ENCODE results near the gene RBBP7. TPM values are rescaled to one million over a fixed set of nuclear protein-coding genes. Genes with fewer than 3 reads are reported as not detected.

RBBP7 gene
- total RNA-seq, 1 donor from 2014 or later, result 325 TPM

GRCh38 chrX:16825264-16826035, 44.7 kb downstream of the RBBP7 start:
- H3K27ac Mint-ChIP-seq (ENCODE audit: unreplicated experiment), result no peak overlapping the region
- no peaks in the 10 kb centered on the region for H3K9me3 Mint-ChIP-seq
- peaks cover 5% of the 10 kb centered on the region for H3K4me1 Mint-ChIP-seq
- no peaks in the 10 kb centered on the region for H3K27me3 Mint-ChIP-seq (ENCODE audit: low read depth)
- H3K4me3 Mint-ChIP-seq, result no peak overlapping the region
- TF ChIP-seq, protein P1, sequence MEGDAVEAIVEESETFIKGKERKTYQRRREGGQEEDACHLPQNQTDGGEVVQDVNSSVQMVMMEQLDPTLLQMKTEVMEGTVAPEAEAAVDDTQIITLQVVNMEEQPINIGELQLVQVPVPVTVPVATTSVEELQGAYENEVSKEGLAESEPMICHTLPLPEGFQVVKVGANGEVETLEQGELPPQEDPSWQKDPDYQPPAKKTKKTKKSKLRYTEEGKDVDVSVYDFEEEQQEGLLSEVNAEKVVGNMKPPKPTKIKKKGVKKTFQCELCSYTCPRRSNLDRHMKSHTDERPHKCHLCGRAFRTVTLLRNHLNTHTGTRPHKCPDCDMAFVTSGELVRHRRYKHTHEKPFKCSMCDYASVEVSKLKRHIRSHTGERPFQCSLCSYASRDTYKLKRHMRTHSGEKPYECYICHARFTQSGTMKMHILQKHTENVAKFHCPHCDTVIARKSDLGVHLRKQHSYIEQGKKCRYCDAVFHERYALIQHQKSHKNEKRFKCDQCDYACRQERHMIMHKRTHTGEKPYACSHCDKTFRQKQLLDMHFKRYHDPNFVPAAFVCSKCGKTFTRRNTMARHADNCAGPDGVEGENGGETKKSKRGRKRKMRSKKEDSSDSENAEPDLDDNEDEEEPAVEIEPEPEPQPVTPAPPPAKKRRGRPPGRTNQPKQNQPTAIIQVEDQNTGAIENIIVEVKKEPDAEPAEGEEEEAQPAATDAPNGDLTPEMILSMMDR (conservative IDR thresholded peaks at IDR 0.05), result no peak
- peaks cover 7% of the 10 kb centered on the region for H3K36me3 Mint-ChIP-seq (ENCODE audit: low read depth)
- no peak for DNase-seq (ENCODE audit: low read depth, low spot score)

- Mint-ChIP-seq H3K4me1 (peaks cover 5% of the 10 kb centered on the region), H3K4me3 (no peak overlapping the region), H3K27me3 (ENCODE audit: low read depth) (no peaks in the 10 kb centered on the region), H3K9me3 (no peaks in the 10 kb centered on the region), H3K36me3 (ENCODE audit: low read depth) (peaks cover 7% of the 10 kb centered on the region), H3K27ac (ENCODE audit: unreplicated experiment) (peak overlapping the region; percentile 6)
- no peak for DNase-seq (ENCODE audit: low read depth, low spot score)
- TF ChIP-seq, protein P1 (conservative IDR thresholded peaks at IDR 0.05), result no peak
These were observed 47.4 kb downstream of the RBBP7 start for GRCh38 chrX:16822723-16823122.

- no peaks in the 10 kb centered on the region for H3K4me1 Mint-ChIP-seq
- H3K36me3 Mint-ChIP-seq (ENCODE audit: low read depth), result peaks cover 7% of the 10 kb centered on the region
- TF ChIP-seq, protein P1 (conservative IDR thresholded peaks at IDR 0.05), result no peak
- H3K27ac Mint-ChIP-seq (ENCODE audit: unreplicated experiment), result no peak overlapping the region
- H3K4me3 Mint-ChIP-seq, result no peak overlapping the region
- no peaks in the 10 kb centered on the region for H3K9me3 Mint-ChIP-seq
- H3K27me3 Mint-ChIP-seq (ENCODE audit: low read depth), result no peaks in the 10 kb centered on the region
- no peak for DNase-seq (ENCODE audit: low read depth, low spot score)
These were observed 50.5 kb downstream of the RBBP7 start for GRCh38 chrX:16819634-16820033.

DNA sequence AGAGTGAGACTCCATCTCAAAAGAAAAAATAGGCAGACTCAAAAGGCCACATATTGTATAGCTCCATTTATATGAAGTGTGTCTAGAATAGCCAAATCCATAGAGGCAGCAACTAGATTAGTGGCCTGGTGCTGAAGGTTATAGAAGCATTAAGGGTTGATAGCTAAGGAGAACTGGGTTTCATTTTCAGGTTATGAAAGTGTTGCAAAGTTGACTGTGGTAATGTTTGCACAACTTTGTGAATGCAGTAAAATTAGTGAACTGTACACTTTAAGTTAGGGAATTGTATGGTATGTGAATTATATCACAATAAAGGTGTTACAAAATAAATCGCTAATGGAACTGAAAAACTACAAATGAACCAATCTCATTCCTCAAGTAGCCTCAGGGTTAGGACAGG, 55.6 kb downstream of the RBBP7 start:
- Mint-ChIP-seq H3K9me3 (no peaks in the 10 kb centered on the region), H3K27me3 (ENCODE audit: low read depth) (no peaks in the 10 kb centered on the region)
- TF ChIP-seq, protein P1 (conservative IDR thresholded peaks at IDR 0.05), result no peak

DNA sequence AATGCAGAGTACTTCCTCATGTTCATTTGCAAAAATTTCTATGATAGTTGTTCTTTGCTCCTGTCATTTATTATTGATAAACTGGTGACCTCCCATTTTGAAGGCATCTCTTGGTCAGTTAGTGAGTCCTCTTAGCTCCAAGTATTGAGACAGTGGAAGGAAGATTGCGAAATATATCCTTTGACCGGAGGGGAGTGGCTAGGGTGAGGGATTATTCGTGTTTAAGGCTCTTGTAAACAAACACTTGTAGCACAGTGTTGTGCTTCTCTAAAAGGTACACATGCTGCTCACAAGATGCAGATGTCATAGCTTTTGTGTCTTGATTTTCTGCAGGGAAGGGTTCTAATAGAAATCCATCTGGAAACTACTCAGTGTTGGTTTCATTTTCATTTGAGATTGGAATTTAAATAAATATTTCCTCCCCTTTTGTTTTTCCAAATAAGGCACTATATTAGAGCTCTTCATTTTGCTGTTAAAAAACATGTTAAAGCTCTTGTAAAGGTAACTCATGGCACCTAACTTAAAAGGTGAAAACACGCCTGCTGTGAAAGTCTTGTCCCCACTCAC, 62.1 kb downstream of the RBBP7 start:
- TF ChIP-seq, protein P1 (conservative IDR thresholded peaks at IDR 0.05), result no peak
- no peak for DNase-seq (ENCODE audit: low read depth, low spot score)
- Mint-ChIP-seq H3K4me3 (no peak overlapping the region), H3K27ac (ENCODE audit: unreplicated experiment) (peak overlapping the region; percentile 86), H3K4me1 (peaks cover 11% of the 10 kb centered on the region), H3K9me3 (no peaks in the 10 kb centered on the region), H3K27me3 (ENCODE audit: low read depth) (no peaks in the 10 kb centered on the region), H3K36me3 (ENCODE audit: low read depth) (peaks cover 5% of the 10 kb centered on the region)

More for the DNA sequence above, 55.6 kb downstream of the RBBP7 start:
- no peak for DNase-seq (ENCODE audit: low read depth, low spot score)
- H3K36me3 Mint-ChIP-seq (ENCODE audit: low read depth), result peaks cover 3% of the 10 kb centered on the region
- H3K27ac Mint-ChIP-seq (ENCODE audit: unreplicated experiment), result no peak overlapping the region
- no peaks in the 10 kb centered on the region for H3K4me1 Mint-ChIP-seq
- H3K4me3 Mint-ChIP-seq, result no peak overlapping the region

Data from neural crest cell (in vitro differentiated cells).